GM12892 (cell line): ENCODE data around the gene RSPH4A.

Source experiments
- DNase-seq: peaks from one replicate; pipeline ENCODE4 v3.0.0; 2011; ENCODE audit not compliant: insufficient read length
- FAIRE-seq: peaks from 2 replicates; lab custom pipeline; 2011; peaks lifted over from hg19 to GRCh38; lab: Jason Lieb, UNC
- POLR2A ChIP-seq: IDR thresholded peaks from 2 replicates; pipeline ENCODE4 v1.6.1; 2011; ENCODE audit warnings: low read depth, low read length, control low read depth
- POLR2AphosphoS5 ChIP-seq: IDR thresholded peaks from 2 replicates; pipeline ENCODE4 v1.6.1; 2011; ENCODE audit warnings: low read depth, low read length, control low read depth
- TAF1 ChIP-seq: IDR thresholded peaks from 2 replicates; pipeline ENCODE4 v1.6.1; 2011; ENCODE audit warnings: low read depth, mild to moderate bottlenecking, control low read depth, low read length, borderline replicate concordance

RSPH4A gene

GRCh38 chr6:116676021-116676420 lies 59.7 kb downstream of the RSPH4A start:
- DNase-seq: no peak
- FAIRE-seq: no peak

GRCh38 chr6:116680880-116681672 lies 64.8 kb downstream of the RSPH4A start, which contains the start of gene KPNA5:
Gene KPNA5, plus strand, starts transcription at chr6:116681211. Its CDS starts 124 bp downstream, at chr6:116681335.
- TF ChIP-seq POLR2AphosphoS5 (peak; percentile 96), POLR2A (peak; percentile 97), TAF1 (peak; percentile 74; the same call in 1 of the 2 replicates)
- DNase-seq (peak; percentile 81), FAIRE-seq (peak; percentile 96)

More at GRCh38 chr6:116676021-116676420, 59.7 kb downstream of the RSPH4A start:
- TF ChIP-seq TAF1: no peak
- TF ChIP-seq POLR2A: no peak

- TF ChIP-seq POLR2AphosphoS5: no peak
- TF ChIP-seq TAF1: no peak
- no peak for TF ChIP-seq POLR2A
- FAIRE-seq (no peak), DNase-seq (no peak)
These were observed 66.0 kb downstream of the RSPH4A start for GRCh38 chr6:116682334-116682712.
